Measurements from ENCODE around the gene SPATA13. TPM values are rescaled to one million over a fixed set of nuclear protein-coding genes. Genes with fewer than 3 reads are reported as not detected.
A peak's percentile ranks its signal among the peaks of the same experiment; 100 is the strongest.

The SPATA13 gene
- total RNA-seq, 1 experiment from 2014 or later = 28.7 TPM

GRCh38 chr13:24162604-24163003 lies 2.1 kb downstream of the SPATA13 start:
- H3K79me2 ChIP-seq (ENCODE audit: low read depth) = peaks cover 65% of the 10 kb centered on the region
- intact Hi-C loops (cut with micrococcal nuclease; ENCODE audit: unreplicated experiment) = loop anchor here (1.0 to 5.0 kb wide), 2 partner anchors 109 to 125 kb away; no protein-coding TSS in a partner anchor
- H3K4me3 ChIP-seq = peak overlapping the region; percentile 75; the same call in 1 of the 2 replicates
- ChIA-PET POLR2A (ENCODE audit: unreplicated experiment) (no interaction called here), CTCF (interaction anchor here (0.5 kb wide), 1 partner anchor 24 kb away, joined by 3 read pairs; no protein-coding TSS in a partner anchor)
- H2AFZ ChIP-seq = no peak overlapping the region
- peaks cover 22% of the 10 kb centered on the region for H4K20me1 ChIP-seq (ENCODE audit: insufficient read depth)
- H3K36me3 ChIP-seq (ENCODE audit: low read depth) = 0 out of 2 replicates have a peak, but pooled peaks cover 11% of the 10 kb centered on the region
- no peaks in the 10 kb centered on the region for H3K9me2 ChIP-seq (ENCODE audit: insufficient read depth)
- TF ChIP-seq CTCF (conservative IDR thresholded peaks at IDR 0.05) = no peak
- TF ChIP-seq EZH2 (IDR thresholded peaks at IDR 0.05; ENCODE audit: low read depth) = no peak
- no peak for DNase-seq
- peaks cover 15% of the 10 kb centered on the region; the same call in 1 of the 2 replicates for H3F3A ChIP-seq (ENCODE audit: insufficient read depth, low read depth)
- H3K27me3 ChIP-seq (ENCODE audit: insufficient read depth, low read depth) = no peaks in the 10 kb centered on the region
- H3K4me1 ChIP-seq (replicated peaks; ENCODE audit: insufficient read depth) = peaks cover 26% of the 10 kb centered on the region
- no peak overlapping the region for H3K27ac ChIP-seq
- H3K9me3 ChIP-seq (ENCODE audit: insufficient read depth, low read depth) = no peaks in the 10 kb centered on the region
- H3K4me2 ChIP-seq = peak overlapping the region; percentile 88
- no TSS peak for BruUV-seq (replicated peaks)

GRCh38 chr13:24165746-24166145 lies 5.2 kb downstream of the SPATA13 start:
- CTCF ChIA-PET = no interaction called here

GRCh38 chr13:24166561-24166960 lies 6.0 kb downstream of the SPATA13 start:
- no peak for DNase-seq
- Histone ChIP-seq H4K20me1 (ENCODE audit: insufficient read depth) (peaks cover 25% of the 10 kb centered on the region), H3K4me1 (replicated peaks; ENCODE audit: insufficient read depth) (peaks cover 14% of the 10 kb centered on the region), H3K4me2 (no peak overlapping the region), H3K27ac (no peak overlapping the region), H3K27me3 (ENCODE audit: insufficient read depth, low read depth) (no peaks in the 10 kb centered on the region), H3K4me3 (no peak overlapping the region), H3F3A (ENCODE audit: insufficient read depth, low read depth) (peaks cover 6% of the 10 kb centered on the region; the same call in 1 of the 2 replicates), H3K9me2 (ENCODE audit: insufficient read depth) (no peaks in the 10 kb centered on the region), H3K79me2 (ENCODE audit: low read depth) (peaks cover 91% of the 10 kb centered on the region), H3K9me3 (ENCODE audit: insufficient read depth, low read depth) (no peaks in the 10 kb centered on the region), H3K36me3 (ENCODE audit: low read depth) (0 out of 2 replicates have a peak, but pooled peaks cover 11% of the 10 kb centered on the region), H2AFZ (no peak overlapping the region)
- intact Hi-C loops (cut with micrococcal nuclease; ENCODE audit: unreplicated experiment) = no loop called here
- TF ChIP-seq CTCF (conservative IDR thresholded peaks at IDR 0.05) (no peak), EZH2 (IDR thresholded peaks at IDR 0.05; ENCODE audit: low read depth) (no peak)
- ChIA-PET CTCF (no interaction called here), POLR2A (ENCODE audit: unreplicated experiment) (no interaction called here)
- BruUV-seq (replicated peaks) = no TSS peak

More at GRCh38 chr13:24165746-24166145, 5.2 kb downstream of the SPATA13 start:
- DNase-seq = no peak
- Histone ChIP-seq H3K4me3 (no peak overlapping the region), H3K4me2 (no peak overlapping the region), H3K27me3 (ENCODE audit: insufficient read depth, low read depth) (no peaks in the 10 kb centered on the region), H3K4me1 (replicated peaks; ENCODE audit: insufficient read depth) (peaks cover 14% of the 10 kb centered on the region), H3K9me3 (ENCODE audit: insufficient read depth, low read depth) (no peaks in the 10 kb centered on the region), H3K9me2 (ENCODE audit: insufficient read depth) (no peaks in the 10 kb centered on the region), H3K79me2 (ENCODE audit: low read depth) (peaks cover 91% of the 10 kb centered on the region), H4K20me1 (ENCODE audit: insufficient read depth) (peaks cover 22% of the 10 kb centered on the region), H3K27ac (no peak overlapping the region), H2AFZ (no peak overlapping the region), H3K36me3 (ENCODE audit: low read depth) (0 out of 2 replicates have a peak, but pooled peaks cover 11% of the 10 kb centered on the region), H3F3A (ENCODE audit: insufficient read depth, low read depth) (peaks cover 6% of the 10 kb centered on the region; the same call in 1 of the 2 replicates)
- POLR2A ChIA-PET (ENCODE audit: unreplicated experiment) = no interaction called here
- intact Hi-C loops (cut with micrococcal nuclease; ENCODE audit: unreplicated experiment) = no loop called here
- no TSS peak for BruUV-seq (replicated peaks)
- TF ChIP-seq CTCF (conservative IDR thresholded peaks at IDR 0.05) (no peak), EZH2 (IDR thresholded peaks at IDR 0.05; ENCODE audit: low read depth) (no peak)

Data from PC-9 (cell line).